Brain microvascular endothelial cell (primary cell): ENCODE measurements around the gene THBS1.

Source experiments
- DNase-seq: peaks from one replicate; pipeline ENCODE4 v3.0.0-alpha.2; 2020
- H3K27ac ChIP-seq: fragments of 250-450 bp; sonication (Bioruptor Pico); 2 replicates; pipeline ENCODE4 v1.5.1; 2020; ENCODE audit warnings: mild to moderate bottlenecking, moderate library complexity
- H3K27me3 ChIP-seq: fragments of 250-450 bp; sonication (Bioruptor Pico); replicated peaks from 2 replicates; pipeline ENCODE4 v1.5.1; 2020; ENCODE audit warnings: mild to moderate bottlenecking
- H3K36me3 ChIP-seq: fragments of 250-450 bp; sonication (Bioruptor Pico); replicated peaks from 2 replicates; pipeline ENCODE4 v1.5.1; 2020; ENCODE audit warnings: mild to moderate bottlenecking
- H3K4me3 ChIP-seq: 2 replicates; pipeline ENCODE4 v1.5.1; 2011; ENCODE audit warnings: low read depth, mild to moderate bottlenecking, control low read depth, low read length, moderate library complexity
- in situ Hi-C: cut with HindIII; loops from 2 replicates; pipeline ENCODE4 v1.10.0; 2017; ENCODE audit warnings: low sequenced_read_pairs, low pct_ligation_motif_present
- TF ChIP-seq, protein P1 (sequence below): IDR thresholded peaks from 2 replicates; pipeline ENCODE4 v1.5.1; 2011; ENCODE audit warnings: low read depth, mild to moderate bottlenecking, moderate library complexity, low read length, control low read depth, inconsistent platforms; ENCODE audit errors: missing control alignments

Gene THBS1

DNA sequence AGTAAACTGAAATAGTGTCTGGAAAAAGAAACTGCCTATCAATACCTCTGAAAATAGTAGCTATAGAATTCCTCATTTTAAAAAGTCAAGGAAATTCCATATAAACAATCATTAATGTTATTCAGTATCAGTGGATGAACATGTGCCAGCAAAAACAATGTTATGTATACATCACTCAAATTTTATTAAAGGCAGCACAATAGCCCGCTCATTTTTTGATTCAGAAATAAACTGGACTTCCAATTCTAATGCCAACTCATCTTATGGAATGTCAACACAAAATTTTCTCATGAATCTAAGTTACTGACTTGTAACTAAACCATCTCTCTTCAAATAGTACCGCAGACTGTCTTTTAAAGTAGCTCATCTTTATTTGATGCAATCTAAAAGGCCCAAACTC is 19.0 kb downstream of the THBS1 start:
- H3K27me3 ChIP-seq, result no peaks in the 10 kb centered on the region
- H3K4me3 ChIP-seq, result no peak overlapping the region
- peaks cover 23% of the 10 kb centered on the region for H3K36me3 ChIP-seq
- no peak overlapping the region for H3K27ac ChIP-seq
- in situ Hi-C loops, result no loop called here
- DNase-seq, result no peak
- TF ChIP-seq, protein P1, sequence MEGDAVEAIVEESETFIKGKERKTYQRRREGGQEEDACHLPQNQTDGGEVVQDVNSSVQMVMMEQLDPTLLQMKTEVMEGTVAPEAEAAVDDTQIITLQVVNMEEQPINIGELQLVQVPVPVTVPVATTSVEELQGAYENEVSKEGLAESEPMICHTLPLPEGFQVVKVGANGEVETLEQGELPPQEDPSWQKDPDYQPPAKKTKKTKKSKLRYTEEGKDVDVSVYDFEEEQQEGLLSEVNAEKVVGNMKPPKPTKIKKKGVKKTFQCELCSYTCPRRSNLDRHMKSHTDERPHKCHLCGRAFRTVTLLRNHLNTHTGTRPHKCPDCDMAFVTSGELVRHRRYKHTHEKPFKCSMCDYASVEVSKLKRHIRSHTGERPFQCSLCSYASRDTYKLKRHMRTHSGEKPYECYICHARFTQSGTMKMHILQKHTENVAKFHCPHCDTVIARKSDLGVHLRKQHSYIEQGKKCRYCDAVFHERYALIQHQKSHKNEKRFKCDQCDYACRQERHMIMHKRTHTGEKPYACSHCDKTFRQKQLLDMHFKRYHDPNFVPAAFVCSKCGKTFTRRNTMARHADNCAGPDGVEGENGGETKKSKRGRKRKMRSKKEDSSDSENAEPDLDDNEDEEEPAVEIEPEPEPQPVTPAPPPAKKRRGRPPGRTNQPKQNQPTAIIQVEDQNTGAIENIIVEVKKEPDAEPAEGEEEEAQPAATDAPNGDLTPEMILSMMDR, result no peak

DNA sequence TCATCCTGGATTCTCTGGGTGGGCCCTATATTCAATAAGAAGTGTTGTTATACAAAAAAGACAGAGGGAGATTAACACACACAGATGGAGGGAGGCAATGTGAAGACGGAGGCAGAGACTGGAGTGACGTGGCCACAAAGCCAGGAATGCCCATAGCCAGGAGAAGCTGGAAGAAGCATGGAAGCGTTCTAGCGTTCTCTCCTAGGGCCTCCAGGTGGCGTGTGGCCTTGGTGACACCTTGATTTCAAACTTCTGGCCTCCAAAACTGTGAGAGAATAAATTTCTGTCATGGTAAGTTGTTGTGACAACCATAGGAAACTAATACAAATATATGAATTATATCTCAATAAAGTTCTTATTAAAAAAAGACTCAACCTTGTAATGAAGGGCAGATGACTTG is 21.3 kb downstream of the THBS1 start:
- in situ Hi-C loops, result no loop called here

DNA sequence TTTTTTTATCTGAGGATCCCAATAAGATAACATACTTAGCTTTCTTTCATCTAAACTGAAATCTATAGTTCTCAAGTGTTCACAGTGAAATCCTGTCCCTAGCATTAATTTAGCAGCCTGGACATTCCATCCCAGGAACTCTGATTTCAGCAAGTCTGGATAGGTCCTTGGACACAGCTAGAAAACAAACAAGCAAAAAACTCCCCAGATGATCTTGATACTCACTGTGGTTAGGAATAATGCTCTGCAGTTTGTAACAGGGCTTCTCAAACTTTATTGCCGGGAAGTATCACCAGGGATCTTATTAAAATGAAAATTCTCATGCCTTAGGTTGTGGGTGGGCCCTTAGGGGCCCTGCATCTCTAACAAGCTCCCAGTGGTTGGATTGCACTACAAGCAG is 24.3 kb downstream of the THBS1 start:
- Histone ChIP-seq H3K27ac (no peak overlapping the region), H3K4me3 (no peak overlapping the region), H3K36me3 (no peaks in the 10 kb centered on the region), H3K27me3 (no peaks in the 10 kb centered on the region)
- no peak for DNase-seq
- in situ Hi-C loops, result no loop called here
- TF ChIP-seq, protein P1, result no peak

More for the DNA sequence above, 21.3 kb downstream of the THBS1 start:
- no peak for DNase-seq
- Histone ChIP-seq H3K36me3 (peaks cover 3% of the 10 kb centered on the region), H3K27ac (no peak overlapping the region), H3K27me3 (no peaks in the 10 kb centered on the region), H3K4me3 (no peak overlapping the region)
- TF ChIP-seq, protein P1, result no peak

DNA sequence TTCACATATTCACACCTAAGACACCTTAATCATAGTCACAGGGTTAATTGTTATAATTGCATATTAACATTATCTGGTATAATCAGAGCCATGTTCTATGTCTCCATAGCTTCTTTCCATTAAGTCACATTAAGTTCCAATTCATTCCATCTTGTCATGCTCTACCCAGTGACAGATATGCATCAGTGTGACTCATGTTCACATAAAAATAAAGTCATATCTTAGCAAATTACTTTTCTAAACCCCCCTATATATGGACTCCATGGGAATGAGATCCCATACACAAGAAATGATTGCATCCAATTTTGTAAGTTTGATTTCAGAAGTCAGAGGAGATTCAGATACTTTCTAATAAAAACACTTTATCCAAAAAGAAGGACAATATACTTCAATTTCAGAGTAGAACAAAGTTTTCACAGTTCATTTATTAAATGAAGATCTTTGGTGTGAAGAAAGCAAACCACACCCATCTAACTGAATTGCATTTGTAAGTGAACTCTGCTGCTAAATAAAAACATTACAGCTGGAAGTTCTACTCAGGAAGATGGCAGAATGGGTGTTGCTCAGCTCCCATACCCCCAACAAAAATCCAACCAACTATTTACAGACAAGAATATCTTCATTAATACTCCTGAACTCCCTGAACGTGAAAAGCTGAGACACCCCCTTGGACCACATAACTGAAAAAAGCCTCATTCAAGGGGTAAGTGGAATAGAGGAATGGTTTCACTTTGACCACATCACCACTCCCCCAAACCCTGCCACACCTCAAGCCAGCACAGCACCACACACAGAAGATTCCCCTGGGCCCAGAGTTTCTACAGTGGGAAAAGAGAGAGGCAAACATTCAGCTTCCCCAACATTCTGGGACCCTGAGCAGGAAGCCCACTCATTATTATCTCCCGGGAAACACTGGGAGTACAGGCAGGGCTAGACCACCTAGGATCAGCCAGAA is 27.6 kb downstream of the THBS1 start:
- DNase-seq, result no peak
- Histone ChIP-seq H3K27me3 (no peaks in the 10 kb centered on the region), H3K27ac (no peak overlapping the region), H3K4me3 (no peak overlapping the region), H3K36me3 (no peaks in the 10 kb centered on the region)
- TF ChIP-seq, protein P1, result no peak
- in situ Hi-C loops, result no loop called here

DNA sequence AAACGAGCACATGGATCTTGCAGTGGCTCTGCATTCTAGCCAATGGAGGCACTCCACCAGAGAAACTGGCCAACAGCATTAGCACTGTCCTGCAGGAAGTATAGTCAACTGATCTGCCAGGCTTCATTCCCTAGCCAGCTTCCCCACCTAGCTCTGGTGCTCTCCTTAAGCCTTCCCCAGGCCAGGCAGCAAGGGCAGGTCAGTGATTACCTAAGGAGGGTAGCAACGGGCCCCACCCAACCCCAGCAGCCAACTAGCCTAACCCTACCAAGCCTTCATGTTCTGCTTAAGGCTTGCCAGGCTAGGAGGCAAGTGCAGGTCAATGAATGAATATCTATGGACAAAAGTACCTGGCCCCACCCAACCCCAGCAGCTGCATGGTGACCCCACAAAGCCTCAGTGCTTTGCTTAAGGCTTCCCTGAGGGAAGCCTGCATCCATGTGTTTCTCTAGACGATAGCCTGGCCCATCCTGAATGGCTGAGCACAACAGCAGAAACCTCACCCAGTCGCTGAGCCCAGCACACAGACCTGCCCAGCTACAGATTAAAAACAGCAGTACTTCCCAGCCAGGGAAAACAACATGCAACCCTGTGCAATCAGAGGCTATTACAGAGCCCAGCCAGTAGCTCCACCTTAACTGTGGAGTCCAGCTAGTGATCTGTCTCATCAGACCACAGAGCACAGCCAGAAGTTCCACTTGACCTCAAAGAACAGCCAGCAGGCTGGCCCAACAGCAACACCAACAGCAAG is 28.5 kb downstream of the THBS1 start:
- no peak for DNase-seq
- H3K27me3 ChIP-seq, result no peaks in the 10 kb centered on the region
- no peak overlapping the region for H3K27ac ChIP-seq
- TF ChIP-seq, protein P1, result no peak
- no peaks in the 10 kb centered on the region for H3K36me3 ChIP-seq
- no peak overlapping the region for H3K4me3 ChIP-seq
- in situ Hi-C loops, result no loop called here
